22Rv1 (cell line): ENCODE data around the gene GTF2B.
"Not testable (repeated sequence)": the region's sequence is repeated elsewhere in the genome, so short reads cannot be mapped to it uniquely, and the experiment has no call there.

ENCODE experiments used
- H3K27ac ChIP-seq: fragments of 450-650 bp; 2 replicates; pipeline ENCODE4 v1.5.1; 2017
- ZFX ChIP-seq: fragments of 450-650 bp; IDR thresholded peaks from 2 replicates; pipeline ENCODE4 v1.6.1; 2017; ENCODE audit warnings: antibody characterized with exemption, borderline replicate concordance
- TF ChIP-seq, protein P1 (sequence below): fragments of 450-650 bp; IDR thresholded peaks from 2 replicates; pipeline ENCODE4 v1.5.1; 2017; ENCODE audit warnings: mild to moderate bottlenecking

GTF2B gene

DNA sequence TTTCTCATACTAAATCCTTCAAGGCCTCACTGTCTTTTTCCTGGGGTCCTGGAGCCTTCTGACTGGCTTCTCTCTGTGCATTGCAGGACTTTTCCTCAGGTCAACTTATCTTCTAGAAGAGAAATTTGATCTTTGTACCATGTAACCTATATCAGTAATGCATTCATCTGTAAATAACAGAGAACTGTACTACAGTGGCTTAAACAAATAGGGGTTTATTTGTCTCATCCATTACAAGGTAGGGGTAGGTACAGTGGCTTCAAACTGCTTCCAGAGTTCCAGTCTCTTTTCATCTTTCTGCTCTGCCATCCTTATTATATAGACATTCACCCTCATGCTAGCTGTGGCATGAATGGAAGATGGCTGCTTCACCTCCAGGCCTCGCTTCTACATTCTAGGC, 29.5 kb upstream of the GTF2B start:
- H3K27ac ChIP-seq, result no peak overlapping the region
- TF ChIP-seq, protein P1, sequence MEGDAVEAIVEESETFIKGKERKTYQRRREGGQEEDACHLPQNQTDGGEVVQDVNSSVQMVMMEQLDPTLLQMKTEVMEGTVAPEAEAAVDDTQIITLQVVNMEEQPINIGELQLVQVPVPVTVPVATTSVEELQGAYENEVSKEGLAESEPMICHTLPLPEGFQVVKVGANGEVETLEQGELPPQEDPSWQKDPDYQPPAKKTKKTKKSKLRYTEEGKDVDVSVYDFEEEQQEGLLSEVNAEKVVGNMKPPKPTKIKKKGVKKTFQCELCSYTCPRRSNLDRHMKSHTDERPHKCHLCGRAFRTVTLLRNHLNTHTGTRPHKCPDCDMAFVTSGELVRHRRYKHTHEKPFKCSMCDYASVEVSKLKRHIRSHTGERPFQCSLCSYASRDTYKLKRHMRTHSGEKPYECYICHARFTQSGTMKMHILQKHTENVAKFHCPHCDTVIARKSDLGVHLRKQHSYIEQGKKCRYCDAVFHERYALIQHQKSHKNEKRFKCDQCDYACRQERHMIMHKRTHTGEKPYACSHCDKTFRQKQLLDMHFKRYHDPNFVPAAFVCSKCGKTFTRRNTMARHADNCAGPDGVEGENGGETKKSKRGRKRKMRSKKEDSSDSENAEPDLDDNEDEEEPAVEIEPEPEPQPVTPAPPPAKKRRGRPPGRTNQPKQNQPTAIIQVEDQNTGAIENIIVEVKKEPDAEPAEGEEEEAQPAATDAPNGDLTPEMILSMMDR, result no peak
- no peak for TF ChIP-seq ZFX

DNA sequence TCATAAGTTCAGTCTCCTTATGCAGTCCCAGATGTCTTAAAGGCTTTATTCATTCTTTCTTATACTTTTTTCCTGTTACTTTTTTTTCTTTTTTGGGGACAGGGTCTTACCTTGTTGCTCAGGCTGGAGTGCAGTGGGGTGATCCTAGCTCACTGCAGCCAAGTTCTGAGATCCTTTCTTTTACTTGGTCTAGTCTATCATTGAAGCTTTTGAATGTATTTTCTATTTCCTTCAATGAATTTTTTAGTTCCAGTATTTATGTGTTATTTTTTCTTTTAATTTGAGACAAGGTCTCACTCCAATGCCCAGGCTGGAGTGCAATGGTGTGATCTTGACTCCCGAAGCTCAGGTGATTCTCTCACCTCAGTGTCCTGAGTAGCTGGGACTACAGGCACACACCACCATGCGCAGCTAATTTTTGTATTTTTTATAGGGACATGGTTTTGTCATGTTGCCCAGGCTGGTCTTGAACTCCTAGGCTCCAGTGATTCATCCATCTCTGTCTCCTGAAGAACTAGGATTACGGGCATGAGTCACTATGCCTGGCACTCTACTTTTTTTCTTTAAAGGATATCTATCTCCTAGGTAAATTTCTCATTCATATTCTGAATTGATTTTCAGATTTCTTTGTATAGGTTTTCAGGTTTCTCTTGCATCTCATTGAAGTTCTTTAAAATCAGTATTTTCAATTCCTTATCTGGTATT, 26.1 kb upstream of the GTF2B start:
- H3K27ac ChIP-seq, result no peak overlapping the region
- TF ChIP-seq ZFX, result no peak
- TF ChIP-seq, protein P1, result no peak

DNA sequence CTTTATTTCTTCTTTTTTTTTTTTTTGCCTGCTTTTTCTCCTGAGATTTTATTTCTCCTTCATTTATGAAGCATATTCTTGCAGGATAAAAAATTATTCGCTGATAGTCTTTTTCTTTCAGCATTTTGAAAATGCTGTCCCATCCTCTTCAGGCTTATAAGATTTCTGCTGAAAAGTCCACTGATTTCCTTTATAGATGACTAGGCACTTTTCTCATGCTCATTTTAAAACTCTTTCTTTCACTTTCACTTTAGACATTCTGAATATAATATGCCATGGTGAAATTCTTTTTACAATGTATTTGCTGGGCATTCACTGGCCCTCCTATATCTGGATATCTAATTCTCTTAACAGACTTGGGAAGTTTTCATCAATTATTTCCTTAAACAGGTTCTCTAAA, 25.5 kb upstream of the GTF2B start:
- TF ChIP-seq, protein P1, result no peak
- TF ChIP-seq ZFX, result no peak
- H3K27ac ChIP-seq, result no peak overlapping the region

DNA sequence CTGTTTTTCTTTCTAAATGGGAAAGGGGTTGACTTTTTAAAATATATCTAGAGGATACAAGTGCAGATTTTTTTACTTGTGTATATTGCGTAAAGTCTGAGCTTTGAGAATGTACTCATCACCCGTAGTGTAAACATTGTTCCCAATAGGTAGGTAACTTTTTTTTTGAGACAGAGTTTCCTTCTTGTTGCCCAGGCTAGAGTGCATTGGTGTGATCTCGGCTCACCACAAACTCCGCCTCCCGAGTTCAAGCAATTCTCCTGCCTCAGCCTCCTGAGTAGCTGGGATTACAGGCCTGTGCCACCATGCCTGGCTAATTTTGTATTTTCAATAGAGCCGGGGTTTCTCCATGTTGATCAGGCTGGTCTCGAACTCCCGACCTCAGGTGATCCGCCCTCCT, 20.4 kb upstream of the GTF2B start:
- not testable (repeated sequence) for H3K27ac ChIP-seq

DNA sequence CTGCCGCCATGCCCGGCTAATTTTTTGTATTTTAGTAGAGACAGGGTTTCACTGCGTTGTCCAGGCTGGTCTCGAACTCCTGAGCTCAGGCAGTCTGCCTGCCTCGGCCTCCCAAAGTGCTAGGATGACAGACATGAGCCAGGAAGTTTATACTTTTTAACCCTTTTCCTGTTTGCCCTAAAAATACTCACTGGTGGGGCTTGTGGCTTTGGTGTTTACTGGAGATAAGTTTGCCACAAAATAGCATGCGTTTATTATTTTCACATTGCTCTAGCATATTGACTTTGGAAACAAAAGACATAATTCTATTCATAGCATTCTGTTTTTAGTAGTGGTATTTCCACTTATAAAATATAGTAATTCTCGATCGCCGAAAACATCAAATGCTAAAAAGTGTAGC, 19.8 kb upstream of the GTF2B start:
- no peak for TF ChIP-seq ZFX
- TF ChIP-seq, protein P1, result no peak
- H3K27ac ChIP-seq, result no peak overlapping the region

DNA sequence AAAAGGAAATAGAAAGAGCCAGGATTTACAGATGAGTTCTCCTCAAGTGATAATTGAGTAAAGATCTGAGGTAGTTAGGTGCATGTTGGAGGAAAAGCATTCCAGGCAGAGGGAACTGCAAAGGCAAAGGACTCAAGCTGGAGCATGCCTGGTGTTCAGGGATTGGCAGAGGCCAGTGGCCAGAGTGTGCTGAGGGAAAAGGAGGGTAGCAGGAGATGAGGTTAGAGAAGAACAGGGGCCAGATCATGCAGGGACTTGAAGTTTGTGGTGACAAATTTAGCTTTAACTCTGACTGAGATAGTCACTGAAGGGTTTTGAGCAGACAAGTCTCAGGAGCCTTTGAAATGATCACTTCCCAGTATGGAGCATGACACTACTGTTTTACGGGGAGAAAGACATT, 19.0 kb upstream of the GTF2B start:
- no peak overlapping the region for H3K27ac ChIP-seq
- TF ChIP-seq ZFX, result no peak
- TF ChIP-seq, protein P1, result no peak

DNA sequence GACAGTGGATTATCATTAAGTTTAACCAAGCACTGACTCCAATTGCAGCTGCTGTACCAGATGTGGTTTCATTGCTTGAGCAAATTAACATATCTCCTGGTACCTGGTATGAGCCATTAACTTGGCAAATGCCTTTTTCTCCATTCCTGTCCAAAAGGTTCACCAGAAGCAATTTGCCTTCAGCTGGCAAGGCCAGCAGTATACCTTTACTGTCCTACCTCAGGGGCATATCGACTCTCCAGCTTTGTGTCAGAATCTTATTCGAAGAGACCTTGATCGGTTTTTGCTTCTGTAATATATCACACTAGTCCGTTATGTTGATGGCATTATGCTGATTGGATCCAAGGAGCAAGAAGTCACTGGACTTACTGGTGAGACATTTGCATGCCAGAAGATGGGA, 9.5 kb upstream of the GTF2B start:
- TF ChIP-seq, protein P1, result no peak
- TF ChIP-seq ZFX, result no peak
- H3K27ac ChIP-seq, result no peak overlapping the region

DNA sequence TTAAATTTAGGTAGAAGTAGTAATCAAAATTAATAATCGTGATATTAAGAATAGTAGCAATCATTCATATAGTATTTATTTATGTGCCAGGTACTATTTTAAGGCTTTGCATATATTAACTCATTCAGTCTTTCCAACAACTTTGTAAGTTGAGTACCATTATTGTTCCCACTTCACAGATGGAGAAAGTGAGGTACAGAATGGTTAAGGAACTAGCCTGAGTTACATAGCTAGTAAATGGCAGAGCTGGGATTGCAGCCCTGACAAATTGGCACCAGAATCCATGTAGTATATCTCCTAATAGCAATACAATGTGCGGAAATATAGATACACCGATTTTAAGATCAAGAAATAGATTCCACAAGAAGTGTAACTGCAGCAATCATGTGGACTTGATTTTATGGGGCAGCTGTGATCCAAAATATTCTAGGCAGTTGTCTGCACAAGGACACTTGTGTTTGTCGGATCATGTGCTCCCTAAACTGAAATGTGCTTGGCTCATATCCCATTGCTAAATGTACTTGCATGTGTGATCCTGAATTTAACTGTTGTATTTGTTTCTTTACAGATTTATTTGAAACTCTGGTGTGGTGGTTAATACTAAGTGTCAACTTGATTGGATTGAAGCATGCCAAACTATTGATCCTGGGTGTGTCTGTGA, 5.8 kb upstream of the GTF2B start:
- no peak overlapping the region for H3K27ac ChIP-seq
- no peak for TF ChIP-seq ZFX
- TF ChIP-seq, protein P1, result no peak
